D721Med (cell line): Measurements from ENCODE around the gene LHX5.

Experiments
- DNase-seq: peaks from one replicate; pipeline ENCODE4 v3.0.0; 2011; ENCODE audit warnings: low spot score; ENCODE audit not compliant: insufficient read length
- FAIRE-seq: peaks from 2 replicates; lab custom pipeline; 2011; peaks lifted over from hg19 to GRCh38; lab: Jason Lieb, UNC
- CTCF ChIP-seq: IDR thresholded peaks from 2 replicates; pipeline ENCODE4 v1.5.1; 2012; ENCODE audit warnings: mild to moderate bottlenecking, control low read depth; ENCODE audit not compliant: insufficient read depth; ENCODE audit errors: missing control alignments

LHX5 gene

GRCh38 chr12:113486722-113487121 is 15.1 kb upstream of the LHX5 start:
- no peak for TF ChIP-seq CTCF
- FAIRE-seq (no peak), DNase-seq (no peak)

- TF ChIP-seq CTCF: no peak
- DNase-seq: no peak
- FAIRE-seq: no peak
Observed at GRCh38 chr12:113485330-113485729, 13.7 kb upstream of the LHX5 start.

- DNase-seq (no peak), FAIRE-seq (no peak)
- no peak for TF ChIP-seq CTCF
Observed at GRCh38 chr12:113482334-113482733, 10.7 kb upstream of the LHX5 start.

GRCh38 chr12:113480336-113480971 is 8.8 kb upstream of the LHX5 start:
- TF ChIP-seq CTCF: no peak
- FAIRE-seq (no peak), DNase-seq (no peak)

- no peak for FAIRE-seq
- DNase-seq: no peak
- no peak for TF ChIP-seq CTCF
Observed at GRCh38 chr12:113479590-113480335, 8.1 kb upstream of the LHX5 start.

- DNase-seq (no peak), FAIRE-seq (no peak)
- no peak for TF ChIP-seq CTCF
Observed at GRCh38 chr12:113479216-113479589, 7.5 kb upstream of the LHX5 start.

- TF ChIP-seq CTCF: no peak
- DNase-seq (no peak), FAIRE-seq (no peak)
Observed at GRCh38 chr12:113478351-113479011, 6.8 kb upstream of the LHX5 start.
